Cardiac fibroblast (primary cell): ENCODE measurements around the gene ST6GALNAC3.

Experiments used
- DNase-seq, 2 donors: peaks; one replicate each; pipeline versions ENCODE4 v3.0.0 to v3.0.0-alpha.2; 2010; ENCODE audit warnings: low read depth in 2 of 2
- H3K4me3 ChIP-seq, 2 donors: replicated peaks in 1 of 2; 1 replicate in 1 of 2; 2 replicates in 1 of 2; pipeline ENCODE4 v1.5.1; 2011; ENCODE audit warnings: low read depth in 2 of 2, low read length in 2 of 2, mild to moderate bottlenecking in 2 of 2, moderate library complexity in 1 of 2
- TF ChIP-seq, protein P1 (sequence below): IDR thresholded peaks from one replicate; pipeline ENCODE4 v1.5.1; 2011; ENCODE audit warnings: low read depth, mild to moderate bottlenecking, low read length, inconsistent platforms

Gene ST6GALNAC3

DNA sequence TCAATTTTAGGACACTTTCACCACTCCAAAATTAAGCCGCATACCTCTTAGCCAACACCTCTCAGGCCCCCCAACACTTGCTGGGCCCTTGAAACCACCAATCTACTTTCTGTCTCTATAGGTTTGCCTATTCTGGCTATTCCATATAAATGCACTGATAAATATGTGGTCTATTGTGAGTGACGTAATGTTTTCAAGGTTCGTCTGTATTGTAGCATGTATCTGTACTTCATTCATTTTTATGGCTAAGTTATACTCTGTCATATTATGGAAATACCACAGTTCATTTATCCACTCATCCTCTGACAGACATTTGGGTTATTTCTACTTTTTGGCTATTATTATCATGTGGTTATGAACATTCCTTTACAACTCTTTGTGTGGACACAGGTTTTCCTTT lies 432.8 kb downstream of the ST6GALNAC3 start:
- DNase-seq: no peak
- TF ChIP-seq, protein P1, sequence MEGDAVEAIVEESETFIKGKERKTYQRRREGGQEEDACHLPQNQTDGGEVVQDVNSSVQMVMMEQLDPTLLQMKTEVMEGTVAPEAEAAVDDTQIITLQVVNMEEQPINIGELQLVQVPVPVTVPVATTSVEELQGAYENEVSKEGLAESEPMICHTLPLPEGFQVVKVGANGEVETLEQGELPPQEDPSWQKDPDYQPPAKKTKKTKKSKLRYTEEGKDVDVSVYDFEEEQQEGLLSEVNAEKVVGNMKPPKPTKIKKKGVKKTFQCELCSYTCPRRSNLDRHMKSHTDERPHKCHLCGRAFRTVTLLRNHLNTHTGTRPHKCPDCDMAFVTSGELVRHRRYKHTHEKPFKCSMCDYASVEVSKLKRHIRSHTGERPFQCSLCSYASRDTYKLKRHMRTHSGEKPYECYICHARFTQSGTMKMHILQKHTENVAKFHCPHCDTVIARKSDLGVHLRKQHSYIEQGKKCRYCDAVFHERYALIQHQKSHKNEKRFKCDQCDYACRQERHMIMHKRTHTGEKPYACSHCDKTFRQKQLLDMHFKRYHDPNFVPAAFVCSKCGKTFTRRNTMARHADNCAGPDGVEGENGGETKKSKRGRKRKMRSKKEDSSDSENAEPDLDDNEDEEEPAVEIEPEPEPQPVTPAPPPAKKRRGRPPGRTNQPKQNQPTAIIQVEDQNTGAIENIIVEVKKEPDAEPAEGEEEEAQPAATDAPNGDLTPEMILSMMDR: no peak
- H3K4me3 ChIP-seq: no peak overlapping the region

DNA sequence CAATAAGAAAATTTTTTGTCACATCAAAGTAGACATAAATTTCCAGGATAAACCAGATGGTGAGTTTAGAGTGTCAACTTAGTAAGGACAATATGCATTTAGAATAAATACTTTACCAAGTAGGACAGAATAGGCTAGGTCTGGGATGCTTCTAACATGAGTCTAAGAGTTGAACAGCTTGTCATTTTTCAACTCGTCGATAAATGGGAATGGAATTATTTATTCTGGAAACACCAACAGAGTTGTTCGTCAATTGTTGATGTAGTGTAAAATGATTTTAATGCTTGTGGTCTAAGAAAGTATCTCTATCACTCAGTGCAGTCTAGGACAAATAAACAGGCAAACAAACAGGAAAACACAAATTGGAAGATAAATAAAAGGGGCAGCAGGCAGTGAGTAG lies 434.3 kb downstream of the ST6GALNAC3 start:
- DNase-seq: no peak
- TF ChIP-seq, protein P1: no peak
- no peak overlapping the region for H3K4me3 ChIP-seq

DNA sequence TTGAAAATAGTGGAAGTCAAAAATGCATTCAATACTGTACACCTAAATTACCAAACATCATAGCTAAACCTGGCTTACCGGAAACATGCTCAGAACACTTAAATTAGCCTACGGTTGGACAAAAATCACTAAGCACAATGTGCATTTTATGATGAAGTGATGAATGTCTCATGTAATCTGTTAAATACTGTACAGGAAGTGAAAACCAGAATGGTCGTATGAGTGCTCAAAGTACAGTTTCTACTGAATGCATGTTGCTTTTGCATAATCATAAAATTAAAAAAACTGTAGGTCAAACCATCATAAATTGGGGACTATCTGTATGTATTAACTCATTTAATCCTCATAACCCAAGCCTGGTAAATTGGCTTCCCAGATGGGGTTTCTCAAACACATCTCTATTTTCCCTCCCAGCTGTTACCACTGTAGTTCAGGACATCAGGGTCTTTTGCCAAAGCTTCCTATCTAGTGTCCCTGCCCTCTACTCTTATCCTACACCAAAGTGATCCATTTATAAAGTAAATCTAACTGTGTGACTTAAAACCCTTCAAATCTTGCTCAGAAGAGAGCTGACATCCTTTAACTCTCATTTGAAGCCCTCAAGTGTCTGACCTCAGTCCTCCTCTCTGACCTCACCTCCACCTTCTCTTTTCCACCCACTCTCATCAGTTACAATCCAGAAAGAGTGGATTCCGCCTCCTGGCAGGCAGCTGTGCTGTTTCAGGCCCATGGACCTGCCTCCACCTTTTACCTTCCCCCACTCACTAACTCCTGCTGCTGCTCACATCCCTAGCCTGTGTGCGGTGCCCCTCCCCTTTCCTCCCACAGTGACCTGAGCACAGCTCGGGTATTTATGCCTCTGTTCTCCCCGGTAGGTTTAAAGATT lies 436.4 kb downstream of the ST6GALNAC3 start:
- TF ChIP-seq, protein P1: no peak
- no peak for DNase-seq
- no peak overlapping the region for H3K4me3 ChIP-seq

DNA sequence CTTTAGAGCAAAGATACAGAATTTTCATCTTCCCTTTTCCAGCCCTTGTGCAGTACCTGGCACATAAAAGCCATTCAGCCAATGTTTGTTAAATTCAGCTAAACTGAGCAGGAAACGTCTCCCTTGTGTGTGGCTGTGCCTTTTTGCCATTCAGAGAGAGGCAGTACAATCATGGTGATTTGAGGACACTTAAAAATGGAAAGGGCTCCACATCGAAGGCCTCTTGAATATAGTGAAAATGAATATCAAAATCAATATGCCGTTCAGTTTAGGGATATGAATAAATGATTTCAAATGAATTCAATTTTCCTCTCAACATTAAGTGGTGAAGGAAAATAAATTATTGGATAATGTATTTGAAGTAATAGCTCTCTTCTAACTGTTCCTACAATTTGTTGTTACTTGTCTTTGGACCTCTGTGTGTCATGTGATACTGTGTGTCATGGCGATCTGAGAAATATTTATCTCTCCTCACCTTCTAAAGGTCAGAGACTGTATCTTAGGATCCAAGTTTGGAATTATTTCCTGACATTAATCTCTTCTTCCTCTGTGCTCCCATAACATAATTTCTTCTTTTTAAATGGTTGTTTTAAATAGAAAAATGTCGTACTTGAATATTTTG lies 437.1 kb downstream of the ST6GALNAC3 start:
- TF ChIP-seq, protein P1: no peak
- DNase-seq: no peak

DNA sequence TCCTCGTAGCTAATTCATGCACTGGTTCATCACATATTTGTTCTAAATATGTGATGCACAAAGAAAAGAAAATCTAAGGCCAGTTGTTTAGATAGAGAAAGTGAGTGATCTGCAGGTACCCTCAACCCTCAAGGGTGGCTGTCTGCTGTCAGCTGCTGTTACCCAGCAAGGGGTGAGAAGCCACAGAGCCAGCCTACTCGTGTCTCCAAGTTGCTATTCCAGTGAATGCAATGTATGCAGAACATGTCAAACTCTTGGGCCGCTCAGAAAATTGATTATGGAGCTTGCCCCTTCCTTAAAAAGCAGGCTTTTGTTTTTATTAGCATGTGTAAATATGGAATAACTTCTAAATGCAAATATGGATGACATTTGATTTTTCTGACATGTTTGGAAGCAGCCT lies 456.4 kb downstream of the ST6GALNAC3 start:
- no peak overlapping the region for H3K4me3 ChIP-seq
- TF ChIP-seq, protein P1: no peak
- DNase-seq: no peak

More for the DNA sequence above, 437.1 kb downstream of the ST6GALNAC3 start:
- H3K4me3 ChIP-seq: no peak overlapping the region

DNA sequence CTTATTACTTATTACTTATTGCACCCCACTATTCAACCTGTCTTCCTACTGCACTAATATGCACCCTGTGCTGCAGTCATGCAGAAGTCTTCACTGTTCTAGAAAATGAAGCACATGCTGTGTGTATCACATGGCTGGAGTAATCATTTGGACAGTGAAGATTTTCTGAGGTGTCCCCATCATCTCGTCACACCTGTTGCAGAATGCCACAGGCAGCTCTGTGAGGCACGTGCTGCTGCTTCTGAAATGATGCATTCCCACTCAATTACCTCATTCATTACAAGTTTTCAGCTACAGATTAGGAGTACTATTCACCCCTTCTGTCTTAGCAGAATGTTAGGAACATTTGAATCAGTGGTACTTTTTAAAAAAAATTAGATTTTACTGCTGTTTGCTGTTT lies 467.1 kb downstream of the ST6GALNAC3 start:
- no peak overlapping the region for H3K4me3 ChIP-seq
- no peak for DNase-seq
- TF ChIP-seq, protein P1: no peak
